Glomerular visceral epithelial cell (primary cell): ENCODE data around the gene PHAF1.

ENCODE experiments used
- DNase-seq: peaks from one replicate; pipeline ENCODE4 v3.0.0-alpha.2; 2016; ENCODE audit errors: extremely low spot score

The PHAF1 gene

GRCh38 chr16:67147437-67148140, 37.8 kb downstream of the PHAF1 start:
- DNase-seq: no peak

GRCh38 chr16:67148221-67148620, 38.5 kb downstream of the PHAF1 start:
- DNase-seq: no peak

DNA sequence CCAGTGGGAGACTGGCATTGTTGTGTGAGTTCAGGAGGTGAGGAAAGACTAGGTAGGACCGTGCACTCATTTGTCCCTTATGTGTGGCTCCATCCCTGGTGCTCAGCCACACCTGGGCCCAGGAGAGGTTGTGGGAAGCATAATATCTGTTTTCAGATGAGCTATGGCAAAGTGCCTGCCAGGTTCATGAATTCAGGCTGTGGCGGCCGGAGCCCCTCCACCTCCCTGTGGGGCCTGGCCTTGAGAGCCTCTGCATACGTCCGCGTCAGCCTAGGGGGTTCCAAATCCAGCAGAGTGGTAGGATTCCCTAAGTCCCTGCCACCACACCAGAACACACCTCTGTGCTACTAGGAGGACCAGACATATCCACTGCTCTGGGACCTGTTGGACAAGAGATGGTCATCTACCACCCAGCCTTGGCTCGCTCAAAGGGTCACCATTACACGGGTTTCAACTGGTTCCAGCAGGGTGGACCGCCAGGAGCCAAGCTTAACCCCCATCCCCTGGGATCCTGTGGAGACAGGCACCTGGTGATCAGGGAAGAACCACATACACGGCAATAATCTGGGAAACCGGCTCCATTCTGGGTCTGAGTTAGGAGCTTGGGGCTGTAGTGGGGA, 39.0 kb downstream of the PHAF1 start:
- no peak for DNase-seq

- no peak for DNase-seq
These were observed 39.7 kb downstream of the PHAF1 start for GRCh38 chr16:67149276-67150046.

GRCh38 chr16:67150047-67150832, 40.5 kb downstream of the PHAF1 start:
- no peak for DNase-seq

- peak; percentile 60 for DNase-seq
These were observed 41.2 kb downstream of the PHAF1 start, which contains the start of gene B3GNT9 for GRCh38 chr16:67150833-67151396. Gene B3GNT9 (minus strand): TSS chr16:67150998. CDS start chr16:67150485, 513 bp downstream.

DNA sequence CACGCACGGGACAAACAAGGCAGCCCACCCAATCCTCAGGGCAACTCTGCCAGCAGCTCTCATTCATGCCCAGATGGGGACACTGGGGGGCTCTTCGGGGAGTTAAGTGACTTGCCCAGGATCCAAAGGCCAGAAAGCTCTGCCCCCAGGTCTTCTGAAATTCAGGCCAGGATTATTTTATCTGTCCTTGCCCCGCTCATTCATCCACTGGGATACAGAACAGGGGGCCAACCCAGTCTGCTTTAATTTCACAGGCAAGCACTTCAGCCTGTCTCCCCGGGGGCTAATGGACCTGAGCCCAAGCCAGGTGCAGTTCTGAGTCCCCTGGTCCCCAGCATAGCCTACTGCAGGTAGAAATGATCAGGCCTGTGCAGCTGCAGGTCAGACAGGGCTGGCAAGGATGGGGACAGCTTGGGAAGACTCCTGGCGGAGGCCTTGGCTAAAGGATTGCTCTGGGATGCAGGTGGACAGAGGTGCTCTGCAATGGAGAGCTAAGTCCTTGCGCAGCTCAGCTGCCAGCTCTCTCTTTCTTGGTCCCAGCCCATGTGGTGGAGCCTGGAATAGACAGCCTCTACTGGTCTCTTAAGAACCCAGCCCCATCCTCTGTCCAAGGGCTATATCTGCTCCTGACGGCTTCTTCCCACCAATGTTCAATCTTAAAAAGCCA, 41.8 kb downstream of the PHAF1 start:
- no peak for DNase-seq

- DNase-seq: no peak
These were observed 45.0 kb downstream of the PHAF1 start for GRCh38 chr16:67154578-67155294.

DNA sequence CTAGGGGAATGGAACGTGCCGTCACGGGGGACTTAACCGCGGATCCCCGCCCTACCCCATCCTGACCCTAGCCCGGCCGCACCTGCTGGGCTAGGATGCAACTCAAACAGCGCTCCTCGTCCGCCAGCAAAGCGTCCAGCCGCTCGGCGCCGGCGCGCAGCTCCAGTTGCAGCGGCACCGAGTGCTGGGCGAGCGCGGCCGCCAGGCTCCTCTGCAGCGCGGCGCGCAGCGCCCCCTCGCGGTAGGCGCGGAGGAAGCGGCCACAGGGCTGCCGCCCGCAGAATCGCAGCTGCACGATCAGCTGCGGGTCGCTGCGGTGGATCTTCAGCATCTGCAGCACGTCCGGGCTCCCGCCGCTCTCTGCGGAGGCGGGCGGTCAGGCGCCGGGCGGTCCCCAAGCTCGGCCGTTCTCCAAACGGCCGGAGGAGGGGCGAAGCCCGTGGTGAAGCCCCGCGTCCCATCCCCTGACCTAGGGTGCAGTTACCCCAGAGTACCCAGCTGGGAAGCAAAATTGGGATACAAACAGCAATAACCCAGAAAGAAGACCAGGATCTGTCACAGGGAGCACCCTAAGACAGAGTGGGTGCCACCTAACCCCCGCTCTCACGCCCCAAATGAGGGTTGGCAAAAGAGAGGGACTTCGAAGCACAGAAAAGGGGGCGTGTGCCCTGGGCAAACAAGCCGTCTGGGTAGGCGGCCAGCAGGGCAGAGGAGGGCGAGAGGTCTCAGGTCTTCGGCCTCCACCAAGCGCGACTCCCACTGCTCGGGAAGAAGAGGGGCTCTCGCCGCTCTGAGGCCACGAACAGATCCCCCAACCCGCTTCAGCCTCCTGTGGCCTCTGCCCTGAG, 45.8 kb downstream of the PHAF1 start:
- DNase-seq: peak; percentile 72

DNA sequence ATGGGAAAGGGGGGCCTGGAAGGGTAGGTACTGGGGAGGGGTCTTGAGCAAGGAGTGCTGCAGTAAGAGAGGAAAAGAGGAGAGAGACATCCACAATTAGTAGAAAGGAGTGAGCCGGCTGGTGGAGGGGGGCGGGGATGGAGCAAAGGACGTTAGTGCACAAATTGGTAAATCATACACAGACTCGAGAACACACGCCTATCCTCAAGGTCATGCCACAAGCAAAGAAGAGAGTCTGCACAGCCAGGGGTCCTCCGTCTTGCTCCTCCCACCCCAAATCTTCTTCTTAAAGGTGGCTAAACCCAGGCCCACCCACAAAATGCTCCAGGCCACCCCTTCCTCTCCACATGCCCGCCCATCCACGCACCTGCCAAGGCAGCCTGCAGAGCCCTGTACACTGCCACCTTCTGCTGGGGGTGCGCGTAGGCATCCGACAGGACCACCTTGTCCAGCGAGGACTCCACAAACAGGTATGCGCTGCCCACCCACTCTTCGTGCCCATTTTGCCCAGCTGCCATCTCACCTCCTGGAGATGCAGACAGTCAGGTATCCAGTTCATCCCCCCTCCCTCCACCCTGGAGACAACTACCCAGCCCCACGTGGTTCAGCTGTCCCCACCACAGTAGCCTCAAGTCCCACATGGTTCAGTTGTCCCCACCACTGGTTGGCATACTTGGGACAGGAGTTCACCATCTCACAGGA, 46.6 kb downstream of the PHAF1 start:
- DNase-seq: no peak

DNA sequence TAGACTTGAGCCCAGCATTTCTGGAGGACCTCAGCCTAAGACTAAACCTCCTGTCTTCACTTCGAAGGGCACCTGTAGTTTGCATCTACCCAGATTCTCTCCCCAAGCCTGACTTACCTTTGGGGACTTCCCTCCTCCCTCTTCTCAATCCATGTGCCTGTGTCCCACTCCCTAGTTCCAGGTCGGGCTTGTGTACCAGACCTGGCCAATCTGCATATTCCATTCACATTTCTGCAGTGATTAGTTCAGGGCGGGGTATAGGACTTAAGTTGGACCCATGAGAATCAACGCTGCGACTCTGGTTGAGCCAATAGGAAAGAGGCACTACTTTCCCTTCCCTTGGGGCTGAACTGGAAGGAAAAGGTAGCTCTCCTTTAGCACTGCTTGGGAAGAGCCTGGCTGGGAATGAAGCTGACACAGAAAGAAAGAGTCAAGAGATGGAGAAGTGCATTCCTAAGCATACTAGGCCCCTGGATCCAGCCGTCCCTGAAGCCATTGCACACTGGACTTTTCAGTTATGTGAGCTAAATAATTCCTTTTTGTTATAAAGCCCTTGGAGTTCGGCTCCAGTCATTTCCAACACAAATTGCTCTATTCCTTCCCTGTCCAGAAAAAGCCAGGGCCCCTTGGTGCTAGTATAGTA, 47.5 kb downstream of the PHAF1 start:
- no peak for DNase-seq

DNA sequence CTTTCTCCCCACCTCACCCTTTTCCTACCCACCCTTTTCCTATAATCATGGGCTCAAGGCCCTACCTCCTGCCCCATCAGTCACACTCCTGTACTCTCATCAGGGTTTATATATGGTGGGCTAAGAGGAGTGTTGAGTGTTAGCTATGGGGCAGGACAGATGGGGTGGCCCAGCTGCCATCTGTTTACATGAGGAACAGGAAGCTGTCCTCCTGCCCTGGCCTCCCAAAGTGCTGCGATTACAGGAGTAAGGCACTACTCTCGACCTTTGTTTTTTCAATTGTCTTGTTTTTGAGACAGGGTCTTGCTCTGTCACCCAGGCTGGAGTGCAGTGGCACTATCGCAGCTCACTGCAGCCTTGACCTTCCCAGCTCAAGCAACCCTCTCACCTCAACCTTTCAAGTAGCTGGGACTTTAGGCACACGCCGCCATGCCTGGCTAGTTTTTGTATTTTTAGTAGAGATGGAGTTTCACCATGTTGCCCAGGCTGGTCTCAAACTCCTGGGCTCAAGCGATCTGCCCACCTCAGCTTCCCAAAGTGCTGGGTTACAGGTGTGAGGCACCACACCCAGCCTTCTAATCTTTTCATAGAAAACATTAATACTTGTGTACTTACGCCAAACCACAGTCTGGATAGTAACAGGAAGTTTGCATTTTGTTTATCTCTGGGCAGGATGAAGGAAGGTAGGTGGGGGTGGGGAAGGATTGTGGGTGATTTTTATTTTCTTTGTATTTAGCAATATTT, 48.3 kb downstream of the PHAF1 start:
- DNase-seq: no peak

DNA sequence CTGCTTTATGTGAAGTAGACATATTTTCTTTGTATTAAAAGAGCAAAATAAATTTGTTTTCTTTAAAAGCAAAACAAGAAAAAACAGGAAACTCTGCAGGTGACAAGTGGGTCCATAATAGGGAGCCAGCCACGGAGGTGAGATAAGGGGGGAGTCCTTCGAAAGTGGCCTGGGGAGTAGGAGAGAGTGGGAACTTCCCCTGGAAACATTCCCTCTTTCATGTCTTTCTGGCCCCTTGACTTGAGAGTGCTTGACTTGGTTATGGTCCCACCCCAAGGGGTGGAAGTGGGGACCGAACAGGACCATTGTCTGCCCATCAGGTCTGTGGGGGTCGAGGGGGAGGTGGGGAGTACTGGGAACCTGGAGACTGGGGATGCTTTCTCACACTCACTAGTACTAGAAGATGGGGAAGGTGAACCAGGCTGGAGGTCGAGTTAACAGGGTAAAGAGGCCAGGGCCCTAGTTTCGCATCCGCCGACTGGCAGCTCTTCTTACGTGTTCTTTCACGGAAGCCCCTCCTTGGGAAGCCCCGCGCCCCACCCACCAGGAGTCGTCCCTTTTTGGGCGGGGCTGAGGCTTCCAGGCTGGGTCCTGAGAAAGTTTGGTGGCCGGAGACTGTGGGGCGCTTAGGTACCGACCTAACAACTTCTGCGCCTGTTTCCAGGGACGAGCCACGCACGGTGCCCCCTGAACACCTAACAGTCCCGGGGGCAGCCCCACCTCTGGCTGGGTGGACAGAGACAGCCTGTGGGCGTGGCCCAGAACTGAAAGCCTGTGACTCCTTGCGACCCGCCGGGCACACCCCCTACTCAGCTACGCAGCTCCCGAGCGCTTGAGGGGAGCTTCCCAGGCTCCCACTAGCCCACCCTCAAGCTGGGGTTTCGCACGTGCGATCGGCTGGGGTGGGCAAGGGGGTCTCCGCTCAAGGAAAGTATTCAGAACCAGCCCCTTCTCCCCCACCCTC, 49.2 kb downstream of the PHAF1 start:
- peak; percentile 32 for DNase-seq

DNA sequence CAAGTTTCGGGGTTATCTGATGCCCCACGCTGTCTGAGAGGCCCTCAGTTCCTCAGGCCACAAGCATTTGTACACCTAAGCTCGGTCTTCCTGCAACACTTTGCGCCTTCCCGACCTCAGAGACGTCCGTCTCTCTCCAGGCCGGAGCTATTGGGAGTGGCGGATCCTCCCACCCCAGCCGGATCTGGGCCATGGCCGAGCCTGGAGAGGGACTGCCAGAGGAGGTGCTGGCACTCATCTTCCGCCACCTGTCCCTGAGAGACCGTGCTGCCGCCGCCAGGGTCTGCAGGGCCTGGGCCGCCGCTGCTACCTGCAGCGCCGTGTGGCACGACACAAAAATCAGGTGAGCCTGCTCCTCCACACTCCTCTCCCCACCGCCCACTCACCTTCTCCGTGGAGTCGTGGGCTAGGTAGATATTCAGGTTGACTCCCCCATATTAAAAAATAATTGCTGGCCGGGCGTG, 51.9 kb downstream of the PHAF1 start:
- no peak for DNase-seq

DNA sequence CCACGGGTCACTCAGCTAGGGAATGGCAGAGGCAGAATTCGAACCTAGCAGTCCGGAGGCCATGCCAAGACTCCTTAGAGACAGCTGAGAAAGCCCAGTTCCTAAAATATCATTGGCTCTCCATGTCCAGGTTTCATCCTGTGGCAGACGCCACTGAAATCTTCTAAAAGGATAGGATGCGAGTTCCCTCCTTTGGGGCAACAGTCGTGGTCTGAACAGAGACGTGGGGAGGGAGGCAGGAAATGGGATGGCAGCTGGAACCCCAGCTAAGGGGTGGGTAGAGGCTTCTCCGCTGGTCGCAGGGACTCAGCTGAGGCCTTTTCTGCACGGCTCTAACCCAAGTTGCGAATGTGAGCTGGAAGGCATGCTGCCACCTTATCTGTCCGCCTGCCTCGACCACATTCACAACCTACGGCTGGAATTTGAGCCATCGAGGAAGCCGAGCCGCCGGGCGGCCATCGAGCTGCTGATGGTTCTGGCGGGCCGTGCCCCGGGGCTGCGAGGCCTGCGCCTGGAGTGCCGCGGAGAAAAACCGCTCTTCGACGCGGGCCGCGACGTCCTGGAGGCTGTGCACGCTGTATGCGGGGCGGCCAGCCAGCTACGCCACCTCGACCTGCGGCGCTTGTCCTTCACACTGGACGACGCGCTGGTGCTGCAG, 52.9 kb downstream of the PHAF1 start:
- no peak for DNase-seq
